ENCODE measurements around the gene SARM1.

DNA sequence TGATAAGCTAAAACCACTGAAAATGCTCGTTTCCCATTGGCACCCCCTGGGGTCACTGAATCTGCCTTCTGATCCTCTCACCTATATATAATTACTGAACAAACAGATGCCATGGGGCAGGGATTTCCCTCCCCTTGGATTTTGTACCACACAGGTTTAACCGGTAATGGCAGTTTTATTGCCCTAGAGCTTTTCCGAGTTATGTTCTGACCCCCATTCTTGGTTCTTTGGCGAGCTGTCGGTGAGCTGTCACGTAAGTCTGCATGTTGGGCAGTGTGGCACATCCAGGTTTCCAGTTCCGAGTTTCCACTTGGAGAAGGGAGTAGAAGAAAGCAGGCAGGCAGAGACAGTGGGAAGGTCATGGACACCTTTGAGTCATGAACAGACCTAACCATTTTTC, 45.4 kb upstream of the SARM1 start:
- TF ChIP-seq, protein P1, sequence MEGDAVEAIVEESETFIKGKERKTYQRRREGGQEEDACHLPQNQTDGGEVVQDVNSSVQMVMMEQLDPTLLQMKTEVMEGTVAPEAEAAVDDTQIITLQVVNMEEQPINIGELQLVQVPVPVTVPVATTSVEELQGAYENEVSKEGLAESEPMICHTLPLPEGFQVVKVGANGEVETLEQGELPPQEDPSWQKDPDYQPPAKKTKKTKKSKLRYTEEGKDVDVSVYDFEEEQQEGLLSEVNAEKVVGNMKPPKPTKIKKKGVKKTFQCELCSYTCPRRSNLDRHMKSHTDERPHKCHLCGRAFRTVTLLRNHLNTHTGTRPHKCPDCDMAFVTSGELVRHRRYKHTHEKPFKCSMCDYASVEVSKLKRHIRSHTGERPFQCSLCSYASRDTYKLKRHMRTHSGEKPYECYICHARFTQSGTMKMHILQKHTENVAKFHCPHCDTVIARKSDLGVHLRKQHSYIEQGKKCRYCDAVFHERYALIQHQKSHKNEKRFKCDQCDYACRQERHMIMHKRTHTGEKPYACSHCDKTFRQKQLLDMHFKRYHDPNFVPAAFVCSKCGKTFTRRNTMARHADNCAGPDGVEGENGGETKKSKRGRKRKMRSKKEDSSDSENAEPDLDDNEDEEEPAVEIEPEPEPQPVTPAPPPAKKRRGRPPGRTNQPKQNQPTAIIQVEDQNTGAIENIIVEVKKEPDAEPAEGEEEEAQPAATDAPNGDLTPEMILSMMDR (IDR thresholded peaks at IDR 0.05), result no peak
- TF ChIP-seq ZFX (IDR thresholded peaks at IDR 0.05; ENCODE audit: borderline replicate concordance), result no peak
